ENCODE results near the gene JAZF1. TPM values are rescaled to one million over a fixed set of nuclear protein-coding genes. Genes with fewer than 3 reads are reported as not detected.

JAZF1 gene
- total RNA-seq, 1 donor from 2014 or later: 0.96 TPM

GRCh38 chr7:28207486-28208158, 27.0 kb upstream of the JAZF1 start:
- H3K36me3 ChIP-seq (ENCODE audit: control insufficient read depth, insufficient read depth, low read length): no peaks in the 10 kb centered on the region
- TF ChIP-seq, protein P1, sequence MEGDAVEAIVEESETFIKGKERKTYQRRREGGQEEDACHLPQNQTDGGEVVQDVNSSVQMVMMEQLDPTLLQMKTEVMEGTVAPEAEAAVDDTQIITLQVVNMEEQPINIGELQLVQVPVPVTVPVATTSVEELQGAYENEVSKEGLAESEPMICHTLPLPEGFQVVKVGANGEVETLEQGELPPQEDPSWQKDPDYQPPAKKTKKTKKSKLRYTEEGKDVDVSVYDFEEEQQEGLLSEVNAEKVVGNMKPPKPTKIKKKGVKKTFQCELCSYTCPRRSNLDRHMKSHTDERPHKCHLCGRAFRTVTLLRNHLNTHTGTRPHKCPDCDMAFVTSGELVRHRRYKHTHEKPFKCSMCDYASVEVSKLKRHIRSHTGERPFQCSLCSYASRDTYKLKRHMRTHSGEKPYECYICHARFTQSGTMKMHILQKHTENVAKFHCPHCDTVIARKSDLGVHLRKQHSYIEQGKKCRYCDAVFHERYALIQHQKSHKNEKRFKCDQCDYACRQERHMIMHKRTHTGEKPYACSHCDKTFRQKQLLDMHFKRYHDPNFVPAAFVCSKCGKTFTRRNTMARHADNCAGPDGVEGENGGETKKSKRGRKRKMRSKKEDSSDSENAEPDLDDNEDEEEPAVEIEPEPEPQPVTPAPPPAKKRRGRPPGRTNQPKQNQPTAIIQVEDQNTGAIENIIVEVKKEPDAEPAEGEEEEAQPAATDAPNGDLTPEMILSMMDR (IDR thresholded peaks at IDR 0.05; ENCODE audit: insufficient read depth, low read length, poor library complexity, severe bottlenecking): no peak

DNA sequence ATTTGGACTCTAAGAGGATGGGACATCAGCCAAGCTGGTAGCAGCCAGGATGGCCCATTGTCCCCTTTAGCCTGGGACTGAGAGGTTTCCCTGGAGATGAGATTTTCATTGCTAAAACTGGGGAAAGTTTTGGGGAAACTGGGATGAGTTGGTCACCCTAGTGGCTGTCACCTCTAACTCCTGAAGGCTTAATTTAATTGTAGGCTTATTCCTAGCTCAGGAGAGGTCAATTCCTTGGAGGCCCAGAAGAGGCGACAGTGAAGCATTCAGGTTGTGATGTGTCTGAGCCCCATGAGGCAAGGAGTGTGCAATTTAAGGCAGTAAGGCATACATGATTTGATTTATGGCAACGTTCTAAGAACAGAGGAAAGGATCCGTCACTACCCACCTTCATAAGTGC, 24.9 kb upstream of the JAZF1 start:
- H3K36me3 ChIP-seq (ENCODE audit: control insufficient read depth, insufficient read depth, low read length): no peaks in the 10 kb centered on the region
- DNase-seq (ENCODE audit: low read depth): no peak
- no peak overlapping the region for H3K4me3 ChIP-seq (ENCODE audit: low read depth, low read length)
- TF ChIP-seq, protein P1 (IDR thresholded peaks at IDR 0.05; ENCODE audit: insufficient read depth, low read length, poor library complexity, severe bottlenecking): no peak
- no peaks in the 10 kb centered on the region for H3K27me3 ChIP-seq (ENCODE audit: control insufficient read depth, insufficient read depth, low read length)

More at GRCh38 chr7:28207486-28208158, 27.0 kb upstream of the JAZF1 start:
- DNase-seq (ENCODE audit: low read depth): no peak
- Histone ChIP-seq H3K27me3 (ENCODE audit: control insufficient read depth, insufficient read depth, low read length) (no peaks in the 10 kb centered on the region), H3K4me3 (ENCODE audit: low read depth, low read length) (no peak overlapping the region)

GRCh38 chr7:28203508-28204240, 23.1 kb upstream of the JAZF1 start:
- no peak for DNase-seq (ENCODE audit: low read depth)
- no peak overlapping the region for H3K4me3 ChIP-seq (ENCODE audit: low read depth, low read length)

DNA sequence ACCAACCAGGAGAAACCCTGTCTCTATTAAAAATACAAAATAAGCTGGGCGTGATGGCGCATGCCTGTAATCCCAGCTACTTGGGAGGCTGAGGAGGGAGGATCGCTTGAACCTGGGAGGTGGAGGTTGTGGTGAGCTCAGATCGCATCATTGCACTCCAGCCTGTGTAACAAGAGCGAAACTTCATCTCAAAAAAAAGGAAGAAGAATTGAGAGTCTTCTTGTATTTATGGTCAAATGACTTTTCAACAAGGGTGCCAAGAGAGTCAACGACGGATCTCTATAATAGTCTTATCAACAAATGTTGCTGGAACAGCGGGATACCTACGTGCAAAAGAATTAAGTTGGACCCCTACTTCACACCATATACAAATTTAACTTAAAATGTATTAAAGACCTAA, 21.6 kb upstream of the JAZF1 start:
- Histone ChIP-seq H3K27me3 (ENCODE audit: control insufficient read depth, insufficient read depth, low read length) (no peaks in the 10 kb centered on the region), H3K36me3 (ENCODE audit: control insufficient read depth, insufficient read depth, low read length) (no peaks in the 10 kb centered on the region), H3K4me3 (ENCODE audit: low read depth, low read length) (no peak overlapping the region)
- no peak for DNase-seq (ENCODE audit: low read depth)
- TF ChIP-seq, protein P1 (IDR thresholded peaks at IDR 0.05; ENCODE audit: insufficient read depth, low read length, poor library complexity, severe bottlenecking): no peak

More at GRCh38 chr7:28203508-28204240, 23.1 kb upstream of the JAZF1 start:
- H3K27me3 ChIP-seq (ENCODE audit: control insufficient read depth, insufficient read depth, low read length): no peaks in the 10 kb centered on the region
- no peaks in the 10 kb centered on the region for H3K36me3 ChIP-seq (ENCODE audit: control insufficient read depth, insufficient read depth, low read length)
- TF ChIP-seq, protein P1 (IDR thresholded peaks at IDR 0.05; ENCODE audit: insufficient read depth, low read length, poor library complexity, severe bottlenecking): no peak

DNA sequence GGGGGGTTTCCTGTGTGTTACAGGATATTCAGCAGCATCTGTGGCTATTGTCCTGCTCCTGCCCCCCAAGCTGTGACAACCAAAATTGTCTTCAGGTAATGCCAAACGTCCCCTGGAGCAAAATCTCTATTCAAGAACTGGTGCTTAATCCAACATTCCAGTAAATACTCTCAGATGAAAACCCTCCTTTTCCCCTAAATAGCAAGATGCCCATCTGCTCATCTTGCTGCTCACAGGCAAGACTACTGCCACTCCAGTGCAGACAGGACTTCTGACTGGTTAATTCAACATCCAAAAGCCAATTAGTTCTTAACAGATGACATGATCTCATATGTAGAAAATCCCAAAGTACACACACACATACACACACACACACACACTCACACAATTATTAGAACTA, 20.5 kb upstream of the JAZF1 start:
- Histone ChIP-seq H3K36me3 (ENCODE audit: control insufficient read depth, insufficient read depth, low read length) (no peaks in the 10 kb centered on the region), H3K27me3 (ENCODE audit: control insufficient read depth, insufficient read depth, low read length) (no peaks in the 10 kb centered on the region), H3K4me3 (ENCODE audit: low read depth, low read length) (no peak overlapping the region)
- TF ChIP-seq, protein P1 (IDR thresholded peaks at IDR 0.05; ENCODE audit: insufficient read depth, low read length, poor library complexity, severe bottlenecking): no peak
- no peak for DNase-seq (ENCODE audit: low read depth)
